Brain microvascular endothelial cell (primary cell): ENCODE measurements around the gene SFRP4.

Experiments used
- DNase-seq: peaks from one replicate; pipeline ENCODE4 v3.0.0-alpha.2; 2020
- H3K27ac ChIP-seq: fragments of 250-450 bp; sonication (Bioruptor Pico); 2 replicates; pipeline ENCODE4 v1.5.1; 2020; ENCODE audit warnings: mild to moderate bottlenecking, moderate library complexity
- H3K27me3 ChIP-seq: fragments of 250-450 bp; sonication (Bioruptor Pico); replicated peaks from 2 replicates; pipeline ENCODE4 v1.5.1; 2020; ENCODE audit warnings: mild to moderate bottlenecking
- H3K36me3 ChIP-seq: fragments of 250-450 bp; sonication (Bioruptor Pico); replicated peaks from 2 replicates; pipeline ENCODE4 v1.5.1; 2020; ENCODE audit warnings: mild to moderate bottlenecking
- H3K4me3 ChIP-seq: 2 replicates; pipeline ENCODE4 v1.5.1; 2011; ENCODE audit warnings: low read depth, mild to moderate bottlenecking, control low read depth, low read length, moderate library complexity
- in situ Hi-C: cut with HindIII; loops from 2 replicates; pipeline ENCODE4 v1.10.0; 2017; ENCODE audit warnings: low sequenced_read_pairs, low pct_ligation_motif_present
- TF ChIP-seq, protein P1 (sequence below): IDR thresholded peaks from 2 replicates; pipeline ENCODE4 v1.5.1; 2011; ENCODE audit warnings: low read depth, mild to moderate bottlenecking, moderate library complexity, low read length, control low read depth, inconsistent platforms; ENCODE audit errors: missing control alignments

Gene SFRP4

DNA sequence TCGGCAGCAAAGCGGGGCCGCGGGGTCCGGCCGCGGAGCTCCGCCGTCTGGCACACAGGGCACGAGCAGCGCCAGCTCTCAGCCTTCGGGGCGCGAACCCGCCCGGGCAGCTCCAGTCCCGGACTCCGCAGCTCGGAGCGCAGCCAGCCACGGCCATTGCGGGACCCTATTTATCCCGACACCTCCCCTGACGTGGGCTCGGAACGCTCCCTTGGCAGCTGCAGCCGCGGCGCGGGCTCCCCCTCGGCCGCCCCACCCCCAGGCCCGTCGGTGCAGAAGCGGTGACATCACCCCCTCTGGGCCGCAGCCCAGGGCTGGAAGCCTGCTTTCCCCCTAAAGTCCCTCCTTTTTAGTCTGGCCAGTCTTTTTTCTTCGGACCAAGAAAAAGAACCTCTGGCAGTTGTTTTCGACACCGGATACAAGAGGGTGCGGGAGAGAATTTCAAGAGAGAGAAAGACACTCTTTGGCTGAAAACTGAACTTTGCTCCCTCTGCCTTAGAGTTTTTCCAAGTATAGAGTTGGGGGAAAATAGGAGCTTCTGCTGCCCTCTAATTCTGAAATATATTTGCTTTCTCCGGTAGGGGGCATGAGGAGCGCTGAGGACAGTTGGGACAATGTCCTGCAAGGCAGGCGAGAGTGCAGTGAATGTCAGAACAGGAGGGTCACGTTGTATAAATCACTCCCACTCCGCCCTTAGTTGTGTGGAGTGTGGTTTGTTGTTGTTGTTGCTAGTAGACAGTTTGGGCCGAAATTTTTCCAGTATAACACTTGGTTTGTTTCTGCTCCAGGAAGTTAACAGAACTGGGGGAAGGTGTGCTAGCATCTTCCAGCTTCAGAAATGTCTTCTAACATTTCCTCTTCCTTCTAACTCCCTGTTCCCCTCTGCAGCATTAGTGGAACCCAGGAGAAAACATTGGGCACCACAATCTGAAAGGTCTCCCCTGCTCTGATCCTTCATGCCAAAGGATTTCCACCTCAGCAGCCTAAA is at the start of gene SFRP4:
Gene SFRP4, minus strand, starts transcription at position 145 of the 988 bp plus-strand sequence. CDS start 280 bp downstream, outside the sequence.
- DNase-seq = peak; percentile 65
- in situ Hi-C loops = no loop called here
- peak within 1 kb of the TSS; percentile 36 for H3K27ac ChIP-seq

DNA sequence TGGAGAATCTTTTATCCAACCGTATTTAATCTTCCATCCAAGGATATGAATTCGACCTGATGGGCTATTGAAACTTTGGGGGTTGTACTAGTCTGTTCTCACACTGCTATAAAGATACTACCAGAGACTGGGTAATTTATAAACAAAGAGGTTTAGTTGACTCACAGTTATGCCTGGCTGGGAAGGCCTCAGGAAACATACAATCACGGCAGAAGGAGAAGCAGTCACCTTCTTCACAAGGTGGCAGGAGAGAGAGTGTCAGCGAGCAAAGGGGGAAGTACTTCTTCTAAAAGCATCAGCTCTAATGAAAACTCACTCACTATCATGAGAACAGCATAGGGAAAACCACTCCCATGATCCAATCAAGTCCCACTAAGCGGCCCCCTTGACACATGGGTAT is 47.6 kb upstream of the SFRP4 start:
- TF ChIP-seq, protein P1, sequence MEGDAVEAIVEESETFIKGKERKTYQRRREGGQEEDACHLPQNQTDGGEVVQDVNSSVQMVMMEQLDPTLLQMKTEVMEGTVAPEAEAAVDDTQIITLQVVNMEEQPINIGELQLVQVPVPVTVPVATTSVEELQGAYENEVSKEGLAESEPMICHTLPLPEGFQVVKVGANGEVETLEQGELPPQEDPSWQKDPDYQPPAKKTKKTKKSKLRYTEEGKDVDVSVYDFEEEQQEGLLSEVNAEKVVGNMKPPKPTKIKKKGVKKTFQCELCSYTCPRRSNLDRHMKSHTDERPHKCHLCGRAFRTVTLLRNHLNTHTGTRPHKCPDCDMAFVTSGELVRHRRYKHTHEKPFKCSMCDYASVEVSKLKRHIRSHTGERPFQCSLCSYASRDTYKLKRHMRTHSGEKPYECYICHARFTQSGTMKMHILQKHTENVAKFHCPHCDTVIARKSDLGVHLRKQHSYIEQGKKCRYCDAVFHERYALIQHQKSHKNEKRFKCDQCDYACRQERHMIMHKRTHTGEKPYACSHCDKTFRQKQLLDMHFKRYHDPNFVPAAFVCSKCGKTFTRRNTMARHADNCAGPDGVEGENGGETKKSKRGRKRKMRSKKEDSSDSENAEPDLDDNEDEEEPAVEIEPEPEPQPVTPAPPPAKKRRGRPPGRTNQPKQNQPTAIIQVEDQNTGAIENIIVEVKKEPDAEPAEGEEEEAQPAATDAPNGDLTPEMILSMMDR = no peak

More for the DNA sequence above, at the start of gene SFRP4:
- no peaks in the 10 kb centered on the region for H3K36me3 ChIP-seq
- TF ChIP-seq, protein P1 = peak; percentile 80
- no peaks in the 10 kb centered on the region for H3K27me3 ChIP-seq
- peak within 1 kb of the TSS; percentile 50 for H3K4me3 ChIP-seq

DNA sequence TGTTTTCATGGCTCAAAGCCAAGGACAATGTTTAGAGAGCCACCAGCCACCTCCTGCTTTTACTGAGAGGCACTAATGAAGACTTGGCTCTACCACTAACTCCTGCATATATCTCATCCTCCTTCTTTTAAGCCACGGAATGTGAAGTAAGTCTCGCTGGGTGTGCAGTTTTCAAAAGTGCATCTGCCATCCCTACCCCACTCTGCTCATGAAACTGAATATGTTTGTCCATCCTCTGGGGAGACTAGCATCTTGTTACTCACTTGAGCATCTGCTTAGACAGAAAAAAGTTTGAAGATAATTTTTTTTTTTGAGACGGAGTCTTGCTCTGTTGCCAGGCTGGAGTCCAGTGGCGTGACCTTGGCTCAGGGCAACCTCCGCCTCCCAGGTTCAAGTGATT is 44.6 kb upstream of the SFRP4 start:
- in situ Hi-C loops = no loop called here
- TF ChIP-seq, protein P1 = no peak
- Histone ChIP-seq H3K36me3 (no peaks in the 10 kb centered on the region), H3K27ac (no peak overlapping the region), H3K4me3 (no peak overlapping the region), H3K27me3 (no peaks in the 10 kb centered on the region)
- DNase-seq = no peak

More for the DNA sequence above, 47.6 kb upstream of the SFRP4 start:
- no peaks in the 10 kb centered on the region for H3K27me3 ChIP-seq
- H3K27ac ChIP-seq = no peak overlapping the region
- no peak for DNase-seq
- in situ Hi-C loops = no loop called here
- H3K4me3 ChIP-seq = no peak overlapping the region
- no peaks in the 10 kb centered on the region for H3K36me3 ChIP-seq

DNA sequence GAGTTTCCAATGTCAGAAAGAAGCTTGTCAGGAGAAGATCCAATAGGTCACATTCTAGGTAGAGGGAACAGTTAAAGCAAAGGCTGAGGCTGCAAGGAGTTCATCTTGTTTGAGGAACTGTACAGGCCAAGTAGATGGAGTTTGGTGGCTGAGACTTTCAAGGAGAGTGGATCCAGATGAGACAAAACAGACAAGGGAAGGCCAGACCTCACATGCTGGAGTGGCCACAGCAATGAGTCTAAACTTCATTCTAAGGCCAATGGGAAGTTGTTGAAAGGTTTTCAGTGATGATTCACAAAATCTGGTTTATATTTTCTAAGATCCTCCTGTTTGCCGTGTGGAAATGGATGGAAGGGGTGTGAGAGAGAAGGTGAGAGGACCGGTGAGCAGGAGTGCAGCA is 43.9 kb upstream of the SFRP4 start:
- no peak overlapping the region for H3K27ac ChIP-seq
- no peak overlapping the region for H3K4me3 ChIP-seq
- TF ChIP-seq, protein P1 = no peak
- no peak for DNase-seq
- no peaks in the 10 kb centered on the region for H3K27me3 ChIP-seq
- in situ Hi-C loops = no loop called here
- H3K36me3 ChIP-seq = no peaks in the 10 kb centered on the region

DNA sequence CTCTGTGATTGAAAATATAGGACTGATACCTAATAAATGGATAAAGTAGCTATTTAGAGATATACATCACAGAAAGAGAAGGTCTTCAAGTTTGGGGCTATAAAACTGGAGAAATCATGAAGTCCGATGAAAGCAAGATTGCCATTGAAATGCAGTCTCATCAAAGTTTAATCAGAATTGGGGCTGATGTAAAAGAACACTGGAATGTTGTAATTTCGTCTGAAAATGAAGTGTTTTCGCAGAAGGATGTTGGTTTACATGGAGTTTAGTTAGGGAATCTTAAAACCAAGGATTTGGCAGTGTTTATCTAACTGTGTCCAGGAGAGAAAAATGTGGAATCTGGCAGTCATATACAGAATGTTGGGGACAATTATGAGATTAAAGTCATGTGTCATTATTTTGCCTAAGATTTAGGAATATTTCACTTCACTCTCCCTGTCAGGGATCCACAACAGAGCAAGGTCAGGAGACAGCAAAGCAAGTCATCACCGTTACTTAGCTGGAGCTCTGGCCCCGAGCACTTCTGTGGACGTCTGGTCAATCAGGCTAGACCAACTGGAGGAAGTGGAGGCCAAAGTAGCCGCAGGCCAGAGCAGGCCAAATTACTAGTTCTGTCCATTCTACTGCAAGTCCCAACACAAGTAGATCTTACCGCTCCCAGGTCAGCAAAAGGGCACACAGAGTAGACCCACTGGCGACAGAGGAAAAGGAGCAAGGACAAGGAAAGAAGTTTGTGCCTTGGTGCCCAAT is 40.8 kb upstream of the SFRP4 start:
- H3K4me3 ChIP-seq = no peak overlapping the region
- TF ChIP-seq, protein P1 = no peak
- no peaks in the 10 kb centered on the region for H3K36me3 ChIP-seq
- no peak for DNase-seq
- no peak overlapping the region for H3K27ac ChIP-seq
- no peaks in the 10 kb centered on the region for H3K27me3 ChIP-seq
- in situ Hi-C loops = no loop called here
